Hepatocyte (in vitro differentiated cells): Measurements from ENCODE around the gene IGF2BP3. TPM values are rescaled to one million over a fixed set of nuclear protein-coding genes. Genes with fewer than 3 reads are reported as not detected.

Experiments used
- DNase-seq: peaks from one replicate; pipeline ENCODE4 v3.0.0-alpha.2; 2016; ENCODE audit warnings: low spot score
- H2AFZ ChIP-seq: fragments of 200-600 bp; sonication (generic); 2 replicates; pipeline ENCODE4 v1.6.0; 2016; ENCODE audit warnings: antibody characterized with exemption, mild to moderate bottlenecking
- H3K27ac ChIP-seq: fragments of 200-600 bp; sonication (generic); 2 replicates; pipeline ENCODE4 v1.5.1; 2016; ENCODE audit warnings: mild to moderate bottlenecking
- H3K27me3 ChIP-seq: fragments of 200-600 bp; sonication (generic); 2 replicates; pipeline ENCODE4 v1.6.1; 2016
- H3K36me3 ChIP-seq: fragments of 200-600 bp; sonication (generic); replicated peaks from 2 replicates; pipeline ENCODE4 v1.5.1; 2016; ENCODE audit warnings: low read depth; ENCODE audit not compliant: insufficient read depth
- H3K4me1 ChIP-seq: fragments of 200-600 bp; sonication (generic); 2 replicates; pipeline ENCODE4 v1.5.1; 2016; ENCODE audit warnings: mild to moderate bottlenecking, moderate library complexity; ENCODE audit not compliant: insufficient read depth
- H3K4me2 ChIP-seq: fragments of 200-600 bp; sonication (generic); 2 replicates; pipeline ENCODE4 v1.6.0; 2016
- H3K4me3 ChIP-seq: fragments of 200-600 bp; sonication (generic); 2 replicates; pipeline ENCODE4 v1.5.1; 2016; ENCODE audit warnings: mild to moderate bottlenecking
- H3K79me2 ChIP-seq: fragments of 200-600 bp; sonication (generic); 2 replicates; pipeline ENCODE4 v1.6.0; 2017; ENCODE audit warnings: mild to moderate bottlenecking
- H3K9me2 ChIP-seq: fragments of 200-600 bp; sonication (generic); replicated peaks from 2 replicates; pipeline ENCODE4 v1.6.0; 2017; ENCODE audit warnings: mild to moderate bottlenecking; ENCODE audit not compliant: insufficient read depth
- H3K9me3 ChIP-seq: fragments of 200-600 bp; sonication (generic); 2 replicates; pipeline ENCODE4 v1.5.1; 2016; ENCODE audit warnings: low read depth, mild to moderate bottlenecking
- H4K20me1 ChIP-seq: fragments of 200-600 bp; sonication (generic); 2 replicates; pipeline ENCODE4 v1.6.0; 2016; ENCODE audit warnings: mild to moderate bottlenecking; ENCODE audit not compliant: insufficient read depth, poor library complexity, severe bottlenecking
- EZH2 ChIP-seq: fragments of 200-600 bp; sonication (generic); IDR thresholded peaks from 2 replicates; pipeline ENCODE4 v1.6.1; 2016; ENCODE audit warnings: antibody characterized with exemption, mild to moderate bottlenecking, borderline replicate concordance
- EZH2phosphoT487 ChIP-seq: fragments of 200-600 bp; sonication (generic); IDR thresholded peaks from one replicate; pipeline ENCODE4 v1.6.1; 2018; ENCODE audit warnings: antibody characterized with exemption, mild to moderate bottlenecking, low read depth, moderate library complexity; ENCODE audit not compliant: unreplicated experiment, severe bottlenecking
- WGBS: methylation state at CpG from one replicate; pipeline ENCODE4 v1.1.6; 2016; ENCODE audit warnings: low lambda C conversion rate; ENCODE audit errors: missing lambda C conversion rate; 5-methylcytosine and 5-hydroxymethylcytosine counted together
- polyA plus RNA-seq: library from polyadenylated mRNA; unstranded; fragments of >200 nt; fragmentation: Nextera tagmentation; extraction: Ambion mirVana; gene quantifications from 2 replicates; pipeline ENCODE4 v1.2.1, GENCODE V29; 2016
- total RNA-seq: library from RNA; depleted of rRNA; stranded (reverse); fragments of >200 nt; gene quantifications from 2 replicates; pipeline ENCODE4 v1.2.3, GENCODE V29; 2014
- TF ChIP-seq, protein P1 (sequence below): fragments of 200-600 bp; sonication (generic); IDR thresholded peaks from 2 replicates; pipeline ENCODE4 v1.5.1; 2016; ENCODE audit warnings: antibody characterized with exemption, mild to moderate bottlenecking; ENCODE audit not compliant: poor library complexity

The IGF2BP3 gene
- total and polyA plus RNA-seq, 2 experiments from 2014 or later, result 28.9 to 73.1 TPM

DNA sequence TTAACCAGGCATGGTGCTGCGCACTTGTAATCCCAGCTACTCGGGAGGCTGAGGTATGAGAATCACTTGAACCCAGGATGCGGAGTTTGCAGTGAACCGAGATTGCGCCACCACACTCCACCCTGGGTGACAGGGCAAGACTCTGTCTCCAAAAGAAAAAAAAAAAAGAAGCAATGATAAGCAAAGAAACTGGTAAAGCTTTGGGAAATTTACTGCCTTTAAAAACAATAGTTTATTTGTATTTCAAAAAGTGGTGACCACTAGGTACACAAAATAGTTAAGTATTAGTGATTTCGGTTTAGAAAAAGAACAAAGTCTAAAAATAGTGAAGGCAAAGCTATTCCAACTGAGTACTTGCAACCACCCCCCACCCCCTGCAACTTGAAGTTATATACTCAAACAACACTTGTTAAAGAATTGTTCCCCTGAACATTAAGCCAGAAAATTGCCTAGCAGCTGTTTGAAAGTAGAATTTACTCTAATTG lies 133.4 kb downstream of the IGF2BP3 start:
- peaks cover 3% of the 10 kb centered on the region for H3K79me2 ChIP-seq

DNA sequence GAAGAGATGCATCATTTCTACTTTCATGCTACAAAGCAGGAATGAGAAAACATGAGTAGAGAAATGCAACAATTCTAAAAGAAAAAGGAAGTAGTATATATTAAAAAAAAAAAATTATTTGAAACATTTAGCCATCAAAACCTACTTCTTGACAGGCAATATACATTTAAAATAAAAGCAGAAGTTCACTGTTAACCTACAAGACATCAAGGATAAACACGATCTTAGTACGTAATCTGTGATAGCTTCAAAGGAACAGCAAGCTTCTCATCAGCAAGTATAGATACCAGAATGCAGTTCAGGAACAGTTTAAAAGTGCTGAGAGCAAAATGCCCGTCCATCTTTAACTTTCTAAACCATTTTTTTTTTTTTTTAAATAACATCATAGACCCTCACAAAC lies 134.2 kb downstream of the IGF2BP3 start:
- Histone ChIP-seq H3K27ac (no peak overlapping the region), H3K36me3 (no peaks in the 10 kb centered on the region), H3K4me1 (peaks cover 43% of the 10 kb centered on the region), H3K4me2 (no peak overlapping the region), H4K20me1 (no peaks in the 10 kb centered on the region), H3K79me2 (peaks cover 5% of the 10 kb centered on the region), H3K9me3 (no peaks in the 10 kb centered on the region), H3K9me2 (no peaks in the 10 kb centered on the region), H3K27me3 (no peaks in the 10 kb centered on the region), H3K4me3 (no peak overlapping the region), H2AFZ (no peak overlapping the region)
- TF ChIP-seq EZH2 (no peak), EZH2phosphoT487 (no peak)
- TF ChIP-seq, protein P1, sequence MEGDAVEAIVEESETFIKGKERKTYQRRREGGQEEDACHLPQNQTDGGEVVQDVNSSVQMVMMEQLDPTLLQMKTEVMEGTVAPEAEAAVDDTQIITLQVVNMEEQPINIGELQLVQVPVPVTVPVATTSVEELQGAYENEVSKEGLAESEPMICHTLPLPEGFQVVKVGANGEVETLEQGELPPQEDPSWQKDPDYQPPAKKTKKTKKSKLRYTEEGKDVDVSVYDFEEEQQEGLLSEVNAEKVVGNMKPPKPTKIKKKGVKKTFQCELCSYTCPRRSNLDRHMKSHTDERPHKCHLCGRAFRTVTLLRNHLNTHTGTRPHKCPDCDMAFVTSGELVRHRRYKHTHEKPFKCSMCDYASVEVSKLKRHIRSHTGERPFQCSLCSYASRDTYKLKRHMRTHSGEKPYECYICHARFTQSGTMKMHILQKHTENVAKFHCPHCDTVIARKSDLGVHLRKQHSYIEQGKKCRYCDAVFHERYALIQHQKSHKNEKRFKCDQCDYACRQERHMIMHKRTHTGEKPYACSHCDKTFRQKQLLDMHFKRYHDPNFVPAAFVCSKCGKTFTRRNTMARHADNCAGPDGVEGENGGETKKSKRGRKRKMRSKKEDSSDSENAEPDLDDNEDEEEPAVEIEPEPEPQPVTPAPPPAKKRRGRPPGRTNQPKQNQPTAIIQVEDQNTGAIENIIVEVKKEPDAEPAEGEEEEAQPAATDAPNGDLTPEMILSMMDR, result no peak
- no peak for DNase-seq
- WGBS, result 96% methylated on average over 3 of the region's 3 CpGs

More for the DNA sequence above, 133.4 kb downstream of the IGF2BP3 start:
- peaks cover 50% of the 10 kb centered on the region for H3K4me1 ChIP-seq
- no peak overlapping the region for H3K4me2 ChIP-seq
- 75% methylated on average over 6 of the region's 6 CpGs for WGBS
- no peaks in the 10 kb centered on the region for H3K36me3 ChIP-seq
- TF ChIP-seq EZH2phosphoT487 (no peak), EZH2 (no peak)
- TF ChIP-seq, protein P1, result no peak
- no peak for DNase-seq
- no peak overlapping the region for H3K4me3 ChIP-seq
- H3K9me2 ChIP-seq, result no peaks in the 10 kb centered on the region
- no peak overlapping the region for H2AFZ ChIP-seq
- no peak overlapping the region for H3K27ac ChIP-seq
- no peaks in the 10 kb centered on the region for H3K9me3 ChIP-seq
- H4K20me1 ChIP-seq, result no peaks in the 10 kb centered on the region
- no peaks in the 10 kb centered on the region for H3K27me3 ChIP-seq

DNA sequence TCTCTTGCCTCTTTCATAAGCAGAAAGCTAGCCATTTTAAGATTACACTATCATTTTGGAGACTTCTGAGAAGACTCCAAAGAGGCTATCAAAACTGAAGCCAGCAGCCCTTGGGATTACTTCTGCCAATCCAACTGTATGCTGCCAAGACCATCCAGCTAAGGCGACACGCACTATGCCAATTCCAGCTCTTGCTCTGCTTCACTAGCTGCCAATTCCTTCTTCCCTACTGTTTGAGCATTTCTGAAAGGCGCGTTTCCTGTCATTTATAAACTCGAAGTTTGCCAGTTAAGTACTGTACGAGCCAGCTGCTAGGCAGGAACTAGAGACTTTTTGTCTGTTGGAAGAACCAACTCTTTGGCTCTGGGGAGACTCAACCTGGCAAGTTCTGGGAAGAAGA lies 134.7 kb downstream of the IGF2BP3 start:
- no peaks in the 10 kb centered on the region for H3K27me3 ChIP-seq
- H2AFZ ChIP-seq, result no peak overlapping the region
- H3K4me2 ChIP-seq, result peak overlapping the region; percentile 52
- peaks cover 43% of the 10 kb centered on the region for H3K4me1 ChIP-seq
- no peaks in the 10 kb centered on the region for H4K20me1 ChIP-seq
- H3K27ac ChIP-seq, result peak overlapping the region; percentile 67
- DNase-seq, result no peak
- TF ChIP-seq EZH2phosphoT487 (no peak), EZH2 (no peak)
- TF ChIP-seq, protein P1, result no peak
- H3K9me3 ChIP-seq, result no peaks in the 10 kb centered on the region
- no peaks in the 10 kb centered on the region for H3K9me2 ChIP-seq
- peaks cover 5% of the 10 kb centered on the region for H3K79me2 ChIP-seq
- 90% methylated on average over 6 of the region's 6 CpGs for WGBS
- H3K36me3 ChIP-seq, result no peaks in the 10 kb centered on the region
- no peak overlapping the region for H3K4me3 ChIP-seq
